ENCODE data around the gene DNAJB1.
"Not testable (repeated sequence)": the region's sequence is repeated elsewhere in the genome, so short reads cannot be mapped to it uniquely, and the experiment has no call there.

DNAJB1 gene

GRCh38 chr19:14517840-14518505, at the start of gene DNAJB1:
Gene DNAJB1 (minus strand): TSS chr19:14518397. CDS start chr19:14518349, 48 bp downstream.
- Histone ChIP-seq H3K27ac (ENCODE audit: low read length) (no peak within 1 kb of the TSS), H3K4me1 (ENCODE audit: control insufficient read depth, insufficient read depth, low read length) (peaks cover 6% of the 10 kb centered on the region; the same call in 1 of the 2 replicates), H3K36me3 (ENCODE audit: control insufficient read depth, insufficient read depth, low read length) (peaks cover 12% of the 10 kb centered on the region), H3K9me3 (ENCODE audit: control insufficient read depth, insufficient read depth, low read length) (no peaks in the 10 kb centered on the region), H3K27me3 (ENCODE audit: control insufficient read depth, insufficient read depth, low read length) (no peaks in the 10 kb centered on the region), H3K4me3 (ENCODE audit: low read length) (peak within 1 kb of the TSS; percentile 95)
- no CpG with 5 or more reads among the region's 82 CpGs for WGBS (ENCODE audit: insufficient coverage, insufficient read length)
- no peak for DNase-seq (ENCODE audit: low read depth, low spot score)

GRCh38 chr19:14567079-14567478, 48.9 kb upstream of the DNAJB1 start:
- H3K9me3 ChIP-seq (ENCODE audit: control insufficient read depth, insufficient read depth, low read length), result no peaks in the 10 kb centered on the region
- no peaks in the 10 kb centered on the region for H3K27me3 ChIP-seq (ENCODE audit: control insufficient read depth, insufficient read depth, low read length)
- no peak overlapping the region for H3K4me3 ChIP-seq (ENCODE audit: low read length)
- H3K36me3 ChIP-seq (ENCODE audit: control insufficient read depth, insufficient read depth, low read length), result peaks cover 7% of the 10 kb centered on the region; the same call in 1 of the 2 replicates
- no CpG with 5 or more reads among the region's 11 CpGs for WGBS (ENCODE audit: insufficient coverage, insufficient read length)
- no peak for DNase-seq (ENCODE audit: low read depth, low spot score)
- H3K27ac ChIP-seq (ENCODE audit: low read length), result no peak overlapping the region
- H3K4me1 ChIP-seq (ENCODE audit: control insufficient read depth, insufficient read depth, low read length), result peaks cover 13% of the 10 kb centered on the region

- H3K27ac ChIP-seq (ENCODE audit: low read length), result no peak overlapping the region
- H3K27me3 ChIP-seq (ENCODE audit: control insufficient read depth, insufficient read depth, low read length), result no peaks in the 10 kb centered on the region
- no peak for DNase-seq (ENCODE audit: low read depth, low spot score)
- peaks cover 7% of the 10 kb centered on the region; the same call in 1 of the 2 replicates for H3K36me3 ChIP-seq (ENCODE audit: control insufficient read depth, insufficient read depth, low read length)
- no peak overlapping the region for H3K4me3 ChIP-seq (ENCODE audit: low read length)
- no CpG with 5 or more reads among the region's 18 CpGs for WGBS (ENCODE audit: insufficient coverage, insufficient read length)
- no peaks in the 10 kb centered on the region for H3K9me3 ChIP-seq (ENCODE audit: control insufficient read depth, insufficient read depth, low read length)
- H3K4me1 ChIP-seq (ENCODE audit: control insufficient read depth, insufficient read depth, low read length), result peaks cover 13% of the 10 kb centered on the region
These were observed 48.5 kb upstream of the DNAJB1 start for GRCh38 chr19:14566712-14567077.

GRCh38 chr19:14565765-14566711, 47.8 kb upstream of the DNAJB1 start:
- peaks cover 13% of the 10 kb centered on the region for H3K4me1 ChIP-seq (ENCODE audit: control insufficient read depth, insufficient read depth, low read length)
- no peak overlapping the region for H3K4me3 ChIP-seq (ENCODE audit: low read length)
- H3K9me3 ChIP-seq (ENCODE audit: control insufficient read depth, insufficient read depth, low read length), result no peaks in the 10 kb centered on the region
- H3K27me3 ChIP-seq (ENCODE audit: control insufficient read depth, insufficient read depth, low read length), result no peaks in the 10 kb centered on the region
- no peak for DNase-seq (ENCODE audit: low read depth, low spot score)
- H3K27ac ChIP-seq (ENCODE audit: low read length), result no peak overlapping the region
- peaks cover 7% of the 10 kb centered on the region; the same call in 1 of the 2 replicates for H3K36me3 ChIP-seq (ENCODE audit: control insufficient read depth, insufficient read depth, low read length)
- WGBS (ENCODE audit: insufficient coverage, insufficient read length), result no CpG with 5 or more reads among the region's 31 CpGs

- WGBS (ENCODE audit: insufficient coverage, insufficient read length), result no CpG with 5 or more reads among the region's 22 CpGs
- Histone ChIP-seq H3K36me3 (ENCODE audit: control insufficient read depth, insufficient read depth, low read length) (peaks cover 7% of the 10 kb centered on the region; the same call in 1 of the 2 replicates), H3K27ac (ENCODE audit: low read length) (no peak overlapping the region), H3K4me3 (ENCODE audit: low read length) (no peak overlapping the region), H3K4me1 (ENCODE audit: control insufficient read depth, insufficient read depth, low read length) (peaks cover 13% of the 10 kb centered on the region), H3K9me3 (ENCODE audit: control insufficient read depth, insufficient read depth, low read length) (no peaks in the 10 kb centered on the region), H3K27me3 (ENCODE audit: control insufficient read depth, insufficient read depth, low read length) (no peaks in the 10 kb centered on the region)
- no peak for DNase-seq (ENCODE audit: low read depth, low spot score)
These were observed 47.1 kb upstream of the DNAJB1 start for GRCh38 chr19:14565298-14565679.

GRCh38 chr19:14564652-14565297, 46.6 kb upstream of the DNAJB1 start:
- H3K9me3 ChIP-seq (ENCODE audit: control insufficient read depth, insufficient read depth, low read length); H3K36me3 ChIP-seq (ENCODE audit: control insufficient read depth, insufficient read depth, low read length); H3K4me3 ChIP-seq (ENCODE audit: low read length); DNase-seq (ENCODE audit: low read depth, low spot score); H3K27me3 ChIP-seq (ENCODE audit: control insufficient read depth, insufficient read depth, low read length); H3K27ac ChIP-seq (ENCODE audit: low read length): not testable (repeated sequence)
- peaks cover 14% of the 10 kb centered on the region for H3K4me1 ChIP-seq (ENCODE audit: control insufficient read depth, insufficient read depth, low read length)
- no CpG with 5 or more reads among the region's 22 CpGs for WGBS (ENCODE audit: insufficient coverage, insufficient read length)

GRCh38 chr19:14563989-14564651, 45.9 kb upstream of the DNAJB1 start:
- WGBS (ENCODE audit: insufficient coverage, insufficient read length), result no CpG with 5 or more reads among the region's 33 CpGs
- Histone ChIP-seq H3K4me1 (ENCODE audit: control insufficient read depth, insufficient read depth, low read length) (peaks cover 14% of the 10 kb centered on the region), H3K36me3 (ENCODE audit: control insufficient read depth, insufficient read depth, low read length) (peaks cover 7% of the 10 kb centered on the region; the same call in 1 of the 2 replicates), H3K9me3 (ENCODE audit: control insufficient read depth, insufficient read depth, low read length) (no peaks in the 10 kb centered on the region), H3K27ac (ENCODE audit: low read length) (no peak overlapping the region), H3K27me3 (ENCODE audit: control insufficient read depth, insufficient read depth, low read length) (no peaks in the 10 kb centered on the region), H3K4me3 (ENCODE audit: low read length) (no peak overlapping the region)
- no peak for DNase-seq (ENCODE audit: low read depth, low spot score)

- no CpG with 5 or more reads among the region's 16 CpGs for WGBS (ENCODE audit: insufficient coverage, insufficient read length)
These were observed 45.4 kb upstream of the DNAJB1 start for GRCh38 chr19:14563590-14563926.

GRCh38 chr19:14562660-14563589, 44.7 kb upstream of the DNAJB1 start:
- H3K9me3 ChIP-seq (ENCODE audit: control insufficient read depth, insufficient read depth, low read length), result no peaks in the 10 kb centered on the region
- peaks cover 7% of the 10 kb centered on the region; the same call in 1 of the 2 replicates for H3K36me3 ChIP-seq (ENCODE audit: control insufficient read depth, insufficient read depth, low read length)
- H3K4me3 ChIP-seq (ENCODE audit: low read length), result no peak overlapping the region
- no peaks in the 10 kb centered on the region for H3K27me3 ChIP-seq (ENCODE audit: control insufficient read depth, insufficient read depth, low read length)
- no peak for DNase-seq (ENCODE audit: low read depth, low spot score)
- WGBS (ENCODE audit: insufficient coverage, insufficient read length), result no CpG with 5 or more reads among the region's 23 CpGs
- H3K27ac ChIP-seq (ENCODE audit: low read length), result no peak overlapping the region
- peaks cover 18% of the 10 kb centered on the region for H3K4me1 ChIP-seq (ENCODE audit: control insufficient read depth, insufficient read depth, low read length)

More at GRCh38 chr19:14563590-14563926, 45.4 kb upstream of the DNAJB1 start:
- Histone ChIP-seq H3K4me3 (ENCODE audit: low read length) (no peak overlapping the region), H3K4me1 (ENCODE audit: control insufficient read depth, insufficient read depth, low read length) (peaks cover 16% of the 10 kb centered on the region), H3K9me3 (ENCODE audit: control insufficient read depth, insufficient read depth, low read length) (no peaks in the 10 kb centered on the region), H3K27me3 (ENCODE audit: control insufficient read depth, insufficient read depth, low read length) (no peaks in the 10 kb centered on the region), H3K27ac (ENCODE audit: low read length) (no peak overlapping the region), H3K36me3 (ENCODE audit: control insufficient read depth, insufficient read depth, low read length) (peaks cover 7% of the 10 kb centered on the region; the same call in 1 of the 2 replicates)
- no peak for DNase-seq (ENCODE audit: low read depth, low spot score)
